Astrocyte of the hippocampus (primary cell): ENCODE measurements around the gene TBKBP1.

Source experiments
- DNase-seq: peaks from one replicate; pipeline ENCODE4 v3.0.0; 2011; ENCODE audit warnings: low read depth, low spot score

TBKBP1 gene

GRCh38 chr17:47712330-47713023 lies 18.5 kb downstream of the TBKBP1 start:
- DNase-seq = no peak

DNA sequence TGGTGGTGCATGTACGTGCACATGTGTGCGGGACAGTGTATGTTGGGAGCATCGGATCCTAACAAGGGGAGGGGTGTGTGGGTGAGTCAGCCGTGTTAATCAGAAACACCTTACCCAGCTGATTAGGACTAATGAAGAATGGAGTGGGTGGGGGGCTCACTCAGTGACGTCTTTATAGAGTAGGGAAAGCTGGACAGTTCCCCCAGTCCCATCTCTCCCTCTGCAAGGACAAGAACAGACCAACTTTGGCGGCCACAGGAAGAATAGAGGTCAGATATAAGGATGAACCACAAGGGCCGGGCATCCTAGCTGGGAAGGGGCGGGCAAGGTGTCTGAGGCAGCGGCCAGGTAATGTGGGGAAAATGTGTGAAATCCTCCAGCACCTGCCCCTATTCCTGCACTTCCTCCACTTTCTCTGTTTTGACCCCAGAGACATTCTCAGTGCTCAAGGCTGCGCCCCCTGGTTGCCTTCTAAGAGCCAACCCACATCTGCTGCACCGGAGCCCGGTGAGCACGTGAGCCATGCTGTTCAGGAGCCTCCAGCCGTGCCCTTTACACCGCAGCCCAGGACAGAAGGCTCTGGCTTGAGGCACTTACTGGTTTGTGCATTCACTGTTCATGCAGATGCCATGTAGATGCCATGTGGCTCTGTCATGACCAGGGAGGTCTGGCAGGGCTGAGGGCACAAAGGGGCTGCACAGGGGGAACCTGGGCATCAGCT lies 20.2 kb downstream of the TBKBP1 start:
- no peak for DNase-seq

DNA sequence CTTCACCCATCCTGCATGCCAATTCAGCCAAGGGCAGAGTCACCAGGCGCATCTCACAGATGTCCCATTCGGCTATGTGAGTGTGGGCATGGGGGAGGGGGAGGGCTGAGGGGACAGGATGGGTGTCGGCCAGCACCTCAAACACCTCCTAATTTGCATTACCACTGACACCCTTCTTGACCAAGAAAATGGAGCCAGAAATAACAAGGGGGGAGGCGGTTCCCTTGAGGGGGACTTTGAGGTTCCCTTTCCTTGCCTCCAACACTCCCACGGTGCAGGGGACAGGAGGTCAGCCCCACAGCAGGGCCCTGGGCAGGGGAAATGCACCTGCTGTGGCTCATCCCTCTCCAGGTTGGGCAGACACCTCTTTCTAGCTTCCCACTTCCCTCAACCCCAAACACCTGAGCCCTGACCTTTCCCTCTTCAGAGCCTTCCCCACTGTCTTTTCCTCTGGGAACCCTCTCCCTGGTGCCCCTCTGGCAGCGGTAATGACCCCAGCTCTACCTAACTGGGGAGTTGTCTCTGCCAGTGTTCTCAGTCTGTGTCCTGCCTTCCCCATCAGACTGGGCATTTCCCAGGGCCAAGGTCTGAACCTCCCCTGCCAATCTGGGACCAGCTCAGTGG lies 20.9 kb downstream of the TBKBP1 start:
- DNase-seq = no peak

DNA sequence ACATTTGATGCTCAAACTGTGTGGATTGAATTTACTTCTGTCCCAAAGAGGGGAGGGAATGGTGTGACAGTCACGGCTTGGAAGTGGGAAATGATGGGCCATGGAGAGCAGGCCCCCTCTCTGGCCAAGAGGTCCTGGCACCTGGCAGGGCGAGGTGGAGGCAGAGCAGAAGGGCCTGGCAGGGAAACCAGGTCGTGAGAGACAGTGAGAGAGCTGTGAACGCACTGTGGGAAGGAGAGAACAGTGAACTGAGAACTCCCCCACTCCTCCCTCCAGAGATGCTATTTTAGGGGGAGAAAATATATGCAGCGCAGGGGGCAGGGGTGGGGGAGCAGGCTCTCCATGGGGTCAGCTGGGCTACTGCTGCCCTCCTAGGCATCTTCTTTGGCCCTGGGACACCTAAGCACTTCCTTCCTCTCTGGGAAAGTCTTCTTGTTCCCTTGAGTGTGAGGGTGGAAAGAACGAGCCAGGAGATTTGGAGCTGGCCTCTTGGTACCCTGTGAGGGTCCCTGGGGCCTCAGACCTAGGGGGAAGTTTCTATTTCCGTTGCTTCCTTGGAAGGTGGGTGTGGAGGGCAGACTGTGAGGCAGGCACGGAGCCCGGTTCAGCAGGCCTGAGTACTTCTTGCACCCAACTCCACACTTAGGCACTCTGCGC lies 21.8 kb downstream of the TBKBP1 start:
- DNase-seq = no peak

DNA sequence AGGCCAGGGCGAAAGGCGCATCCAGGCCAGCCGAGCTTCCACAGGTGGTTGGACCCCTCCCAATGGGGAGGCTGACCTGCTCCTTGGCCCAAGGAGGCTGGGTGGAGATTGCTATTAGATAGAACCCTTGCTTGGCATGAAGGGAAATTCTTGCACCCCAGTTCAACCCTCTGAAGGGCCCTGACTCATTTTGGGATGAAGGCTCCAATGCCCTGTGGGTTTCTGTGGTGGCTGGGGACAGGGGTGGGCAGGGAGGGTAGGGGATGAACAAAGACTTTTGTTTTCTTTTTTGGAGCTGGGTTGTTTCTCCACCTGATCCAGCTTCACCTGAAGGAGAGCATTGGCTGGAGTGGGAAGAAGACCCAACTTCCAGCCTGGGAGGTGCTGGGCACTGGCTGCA lies 22.4 kb downstream of the TBKBP1 start:
- no peak for DNase-seq

DNA sequence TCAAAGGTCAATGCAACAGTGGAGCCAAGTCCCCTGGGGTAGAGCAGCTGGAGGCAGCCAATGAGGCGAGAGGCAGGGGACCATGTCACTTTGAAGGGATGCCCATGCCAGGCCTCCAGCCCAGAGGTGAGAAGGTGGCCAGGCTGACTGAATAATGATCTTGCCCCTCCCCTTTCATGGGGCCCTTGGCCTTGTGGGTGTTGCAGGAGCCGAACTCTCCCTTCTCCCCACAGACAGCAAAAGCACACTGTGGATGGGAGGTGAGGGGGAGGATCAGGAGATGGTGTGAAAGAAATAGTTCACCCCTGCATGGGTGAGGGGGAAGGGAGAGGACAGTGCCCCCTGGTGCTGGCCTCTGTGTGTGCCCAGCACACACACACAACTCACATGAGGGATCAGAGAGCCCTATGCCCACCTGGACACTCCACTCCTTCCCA lies 23.3 kb downstream of the TBKBP1 start:
- no peak for DNase-seq

DNA sequence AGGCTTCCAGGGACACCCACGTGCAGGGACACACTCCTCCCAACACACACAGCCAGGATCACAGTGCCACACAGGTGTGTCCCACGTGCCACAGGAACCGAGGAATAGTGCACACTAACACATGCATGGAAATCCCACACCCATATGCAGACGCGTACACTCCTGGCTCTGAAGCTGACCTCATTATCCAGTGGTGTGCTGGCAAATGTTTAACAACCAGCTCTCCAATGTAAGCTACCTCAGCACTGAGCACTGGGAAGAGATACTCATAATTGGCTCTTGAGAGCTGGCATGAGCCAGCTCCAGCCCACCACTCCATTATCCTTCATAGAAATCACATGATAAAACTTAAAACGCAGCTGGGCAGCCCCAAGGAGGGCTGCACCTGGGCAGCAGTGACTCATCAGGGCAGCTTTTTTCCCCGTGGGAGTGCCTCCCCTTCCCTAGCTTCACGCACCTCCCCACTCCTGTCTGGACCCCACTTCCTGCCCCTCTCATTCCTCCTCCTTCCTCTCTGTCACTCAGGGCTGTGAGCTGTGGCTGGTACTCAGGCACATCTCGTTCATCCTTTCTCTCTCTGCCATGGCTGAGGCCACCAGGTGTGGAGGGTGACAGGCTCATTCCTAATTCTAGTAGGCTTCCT lies 24.1 kb downstream of the TBKBP1 start:
- DNase-seq = peak; percentile 45

DNA sequence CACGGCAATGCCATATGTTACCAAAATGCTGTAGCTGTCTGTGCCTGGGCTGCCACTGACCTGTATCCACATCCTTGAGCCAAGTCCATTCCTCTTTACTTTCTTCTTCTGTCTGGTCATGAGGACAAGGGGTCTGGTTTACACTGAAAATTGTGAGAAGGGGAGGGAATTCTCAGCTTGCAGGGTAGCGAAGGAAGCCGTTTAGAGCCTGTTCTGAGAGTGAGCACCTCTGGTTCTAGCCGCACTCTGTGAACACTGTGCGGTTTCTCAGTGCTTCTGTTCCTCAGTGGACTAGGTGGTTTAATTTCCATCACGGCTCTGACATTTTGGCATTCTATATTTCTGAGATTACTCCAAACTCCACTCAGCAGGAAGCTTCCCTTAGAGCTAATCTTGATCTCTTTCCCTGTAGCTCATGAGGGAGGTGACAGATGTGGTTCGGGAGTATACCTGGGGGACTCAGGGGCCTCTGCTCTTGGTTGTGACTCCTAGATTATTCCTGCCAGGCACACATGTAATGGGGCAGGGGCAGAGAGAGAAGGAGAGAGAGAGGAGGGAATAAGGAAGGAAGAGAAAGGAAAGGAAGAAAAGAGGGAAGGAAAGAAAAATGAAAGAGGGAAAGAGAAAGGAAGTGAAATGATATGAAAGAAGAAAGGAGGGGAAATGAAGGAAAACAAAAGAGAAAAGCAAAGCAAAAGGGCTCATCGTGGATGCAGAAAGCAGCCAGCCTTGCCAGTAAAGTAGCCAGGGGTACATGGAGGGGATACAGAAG lies 24.9 kb downstream of the TBKBP1 start:
- peak; percentile 19 for DNase-seq

DNA sequence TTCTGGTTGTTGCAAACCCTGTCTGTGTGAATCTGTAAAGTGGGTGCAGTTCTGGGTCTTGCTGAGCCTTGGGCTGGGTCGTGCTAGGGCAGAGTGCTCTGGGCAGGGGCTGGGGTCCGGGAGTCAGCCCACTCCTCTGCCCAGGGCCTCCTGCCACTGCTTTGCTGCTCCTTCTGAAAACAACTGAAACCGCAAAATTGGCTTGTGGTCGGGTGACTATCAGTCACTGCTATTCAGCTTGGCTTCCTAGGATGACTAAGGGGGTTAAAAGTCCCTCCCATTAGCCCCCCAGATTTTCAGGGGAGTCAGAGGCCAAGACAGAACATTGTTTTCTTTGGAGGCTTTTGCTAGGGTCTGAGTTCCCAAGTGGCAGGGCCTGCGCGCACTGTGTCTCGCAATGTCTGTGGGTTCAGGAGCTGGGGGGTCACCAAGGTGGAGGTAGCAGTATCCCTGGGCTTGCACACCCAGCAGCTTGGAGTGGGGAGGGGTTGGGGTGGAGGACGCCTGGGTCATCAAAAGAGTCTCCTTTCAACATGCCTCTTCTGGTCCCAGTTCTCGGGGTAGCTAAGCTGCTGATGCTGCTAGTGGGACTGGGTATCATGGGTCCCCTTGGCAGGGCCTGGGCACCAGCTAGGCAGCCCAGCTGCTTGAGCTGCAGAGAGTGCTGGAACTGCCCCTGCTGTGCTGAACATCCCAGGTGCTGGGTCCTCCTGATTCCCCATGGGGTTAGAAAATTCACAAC lies 25.6 kb downstream of the TBKBP1 start:
- DNase-seq = peak; percentile 89

GRCh38 chr17:47720196-47720595 lies 26.2 kb downstream of the TBKBP1 start:
- DNase-seq = no peak

GRCh38 chr17:47720754-47721533 lies 27.0 kb downstream of the TBKBP1 start:
- DNase-seq = peak; percentile 60

- DNase-seq = no peak
Observed at GRCh38 chr17:47721725-47722124, 27.8 kb downstream of the TBKBP1 start.

DNA sequence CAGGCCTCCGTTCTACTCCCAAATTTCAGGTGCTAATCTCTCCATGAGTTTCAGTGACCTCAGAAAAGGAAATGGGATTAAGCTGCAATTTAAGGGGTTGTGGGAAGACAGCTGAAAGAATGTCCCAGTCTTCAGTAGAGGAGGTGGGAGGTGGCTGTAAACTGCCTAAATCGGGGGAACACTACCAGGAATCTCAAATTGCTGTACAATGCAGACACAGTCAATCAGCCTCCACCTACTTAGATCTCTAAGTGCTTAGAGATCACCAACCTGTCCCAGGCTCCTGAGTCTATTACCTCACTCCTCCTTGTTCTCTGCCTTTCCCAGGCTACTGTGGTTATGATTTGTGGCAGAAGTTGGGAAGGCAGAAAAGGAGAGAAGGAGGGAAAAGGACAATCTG lies 30.7 kb downstream of the TBKBP1 start:
- DNase-seq = no peak

GRCh38 chr17:47725446-47726111 lies 31.6 kb downstream of the TBKBP1 start:
- no peak for DNase-seq

DNA sequence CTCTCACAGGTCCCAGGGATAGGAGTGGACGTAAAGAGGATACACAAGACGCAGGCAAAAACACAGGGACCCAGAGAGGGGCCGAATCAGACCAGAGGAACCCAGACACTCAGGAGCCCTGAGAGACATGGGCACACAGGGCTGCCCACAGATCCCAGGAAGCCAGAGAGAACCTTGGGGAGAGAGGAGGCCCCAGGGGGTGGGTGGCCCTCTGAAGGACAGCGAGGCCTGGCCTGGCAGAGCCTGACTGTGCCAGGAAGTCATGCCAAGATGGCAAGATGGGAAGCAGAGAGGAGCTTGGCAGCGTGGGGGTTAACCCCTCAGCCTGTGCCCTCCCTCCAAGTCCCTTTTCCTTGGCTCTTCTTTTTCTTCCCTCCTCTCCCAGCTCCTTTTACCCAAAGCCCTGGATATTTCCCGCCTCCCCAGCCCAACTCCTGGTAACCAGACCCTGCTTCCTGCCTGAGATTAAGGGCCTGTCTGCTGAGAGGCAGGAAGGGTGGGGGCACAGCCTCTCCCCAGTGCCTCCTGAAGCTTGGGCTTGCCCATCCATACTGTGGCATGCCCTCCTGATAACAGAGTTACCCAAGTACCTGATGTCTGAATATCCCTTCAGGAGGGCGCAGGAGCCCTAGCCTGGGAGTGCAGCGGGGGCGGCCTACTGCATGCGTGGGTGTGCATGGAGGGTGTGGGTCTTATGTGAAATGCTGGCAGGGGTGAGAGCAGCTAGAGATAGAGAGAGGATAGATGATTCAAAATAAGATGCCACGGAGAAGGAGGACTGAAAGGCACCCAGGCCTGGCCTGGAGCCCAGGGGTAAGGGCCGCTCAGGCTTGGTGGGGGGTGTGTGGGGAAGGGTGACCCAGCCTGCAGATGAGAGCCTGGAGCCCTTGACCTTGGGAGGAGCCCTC lies 33.1 kb downstream of the TBKBP1 start:
- DNase-seq = no peak

DNA sequence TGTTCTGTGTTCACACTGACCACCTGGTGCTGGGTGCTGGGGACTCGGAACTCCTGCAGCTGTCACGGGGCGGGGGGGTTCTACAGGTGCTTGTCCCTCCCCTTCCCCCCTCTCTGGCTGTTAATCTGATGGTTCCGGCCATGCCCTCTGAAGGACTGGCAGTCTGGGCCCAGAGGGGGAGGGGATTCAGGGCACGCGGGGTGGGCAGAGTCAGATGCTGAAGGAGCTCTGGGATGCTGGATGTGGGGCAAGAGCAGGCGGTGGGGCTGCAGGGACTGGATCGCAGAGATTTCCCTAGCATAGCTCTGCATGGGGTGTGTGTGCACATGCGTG lies 33.7 kb downstream of the TBKBP1 start:
- DNase-seq = no peak

DNA sequence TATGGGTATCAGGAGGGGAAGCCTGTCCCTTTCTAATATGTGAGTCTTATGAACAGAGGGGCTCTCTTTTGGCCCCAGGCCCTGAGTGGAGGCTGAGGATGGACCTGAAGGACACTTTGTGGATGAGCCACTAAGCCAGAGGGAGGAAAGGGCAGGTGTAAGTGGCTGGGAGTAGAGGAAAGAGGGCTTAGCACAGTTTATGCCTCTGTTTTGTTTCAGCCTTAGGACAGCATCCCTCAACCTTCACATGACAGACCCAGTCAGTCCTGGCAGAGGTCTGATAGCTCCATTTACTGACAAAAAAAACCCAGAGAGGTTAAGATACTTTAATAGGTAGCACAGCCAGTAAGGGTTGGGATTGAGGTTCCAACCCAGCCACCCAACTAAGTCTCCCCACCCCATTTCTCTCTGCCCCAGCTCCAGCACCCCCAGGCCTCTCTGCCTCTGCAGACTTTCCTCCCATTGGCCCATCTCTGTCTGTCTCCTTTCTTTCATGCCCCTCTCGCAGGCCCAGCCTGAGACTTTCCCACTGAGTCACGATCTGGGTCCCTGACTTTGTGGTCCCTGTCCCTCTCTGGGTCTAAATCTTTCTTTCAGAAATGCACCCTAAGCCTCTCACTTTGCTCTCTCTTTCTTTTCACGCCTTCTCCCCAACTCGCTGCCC lies 34.4 kb downstream of the TBKBP1 start:
- no peak for DNase-seq

- DNase-seq = no peak
Observed at GRCh38 chr17:47729476-47729875, 35.5 kb downstream of the TBKBP1 start.
